Activated T-cell treated with anti-CD3 and anti-CD28 coated beads, Interleukin-2, amount 50 U/mL, for 4 hours (primary cell): ENCODE results near the gene ARHGAP42. TPM values are rescaled to one million over a fixed set of nuclear protein-coding genes. Genes with fewer than 3 reads are reported as not detected.

ENCODE experiments used
- ATAC-seq, 2 donors: fragments of 200-7000 bp; cut with Tn5 transposase; one replicate each; pipeline ENCODE4 v1.10.0; 2021
- DNase-seq: peaks from one replicate; pipeline ENCODE4 v3.0.0-alpha.2; 2020
- H3K27me3 Mint-ChIP-seq: one replicate; pipeline ENCODE4 v1.8.0; 2021; ENCODE audit warnings: low read depth, mixed read lengths
- H3K36me3 Mint-ChIP-seq: one replicate; pipeline ENCODE4 v1.8.0; 2022; ENCODE audit warnings: mixed read lengths; ENCODE audit not compliant: insufficient read depth
- H3K4me1 Mint-ChIP-seq: one replicate; pipeline ENCODE4 v1.8.0; 2021; ENCODE audit warnings: low read depth, mixed read lengths
- H3K4me3 Mint-ChIP-seq: one replicate; pipeline ENCODE4 v1.8.0; 2021; ENCODE audit warnings: mild to moderate bottlenecking, moderate library complexity, mixed read lengths
- H3K9me3 Mint-ChIP-seq: one replicate; pipeline ENCODE4 v1.8.0; 2021; ENCODE audit warnings: mixed read lengths
- total RNA-seq, 3 donors: library from RNA; stranded (reverse); gene quantifications; one replicate each; pipeline ENCODE4 v1.2.1, GENCODE V29; 2021

ARHGAP42 gene
- total RNA-seq, 3 donors from 2014 or later, result 0.11 to 0.35 (median 0.28) TPM

- H3K4me3 Mint-ChIP-seq, result no peak overlapping the region
- H3K36me3 Mint-ChIP-seq, result no peaks in the 10 kb centered on the region
- no peaks in the 10 kb centered on the region for H3K27me3 Mint-ChIP-seq
- no peaks in the 10 kb centered on the region for H3K9me3 Mint-ChIP-seq
- no peak for DNase-seq
- H3K4me1 Mint-ChIP-seq, result no peaks in the 10 kb centered on the region
- ATAC-seq, result no peak
These were observed 137.1 kb downstream of the ARHGAP42 start for GRCh38 chr11:100824041-100824809.

GRCh38 chr11:100825626-100826025 lies 138.5 kb downstream of the ARHGAP42 start:
- H3K9me3 Mint-ChIP-seq, result no peaks in the 10 kb centered on the region
- H3K4me3 Mint-ChIP-seq, result no peak overlapping the region
- ATAC-seq, result no peak
- no peaks in the 10 kb centered on the region for H3K4me1 Mint-ChIP-seq
- H3K36me3 Mint-ChIP-seq, result no peaks in the 10 kb centered on the region
- DNase-seq, result no peak
- no peaks in the 10 kb centered on the region for H3K27me3 Mint-ChIP-seq

GRCh38 chr11:100827934-100828661 lies 141.0 kb downstream of the ARHGAP42 start:
- H3K36me3 Mint-ChIP-seq, result no peaks in the 10 kb centered on the region
- no peaks in the 10 kb centered on the region for H3K27me3 Mint-ChIP-seq
- no peaks in the 10 kb centered on the region for H3K9me3 Mint-ChIP-seq
- H3K4me1 Mint-ChIP-seq, result no peaks in the 10 kb centered on the region
- DNase-seq (no peak), ATAC-seq (no peak)
- no peak overlapping the region for H3K4me3 Mint-ChIP-seq

- ATAC-seq, result no peak
- Mint-ChIP-seq H3K36me3 (no peaks in the 10 kb centered on the region), H3K9me3 (no peaks in the 10 kb centered on the region), H3K27me3 (no peaks in the 10 kb centered on the region), H3K4me1 (no peaks in the 10 kb centered on the region), H3K4me3 (no peak overlapping the region)
- DNase-seq, result no peak
These were observed 143.2 kb downstream of the ARHGAP42 start for GRCh38 chr11:100830274-100830673.

- Mint-ChIP-seq H3K4me3 (no peak overlapping the region), H3K4me1 (no peaks in the 10 kb centered on the region), H3K36me3 (no peaks in the 10 kb centered on the region), H3K9me3 (no peaks in the 10 kb centered on the region), H3K27me3 (no peaks in the 10 kb centered on the region)
- ATAC-seq, result no peak
- no peak for DNase-seq
These were observed 144.1 kb downstream of the ARHGAP42 start for GRCh38 chr11:100830978-100831732.

GRCh38 chr11:100831929-100832494 lies 144.9 kb downstream of the ARHGAP42 start:
- H3K9me3 Mint-ChIP-seq, result peaks cover under 1% of the 10 kb centered on the region
- no peaks in the 10 kb centered on the region for H3K4me1 Mint-ChIP-seq
- no peak overlapping the region for H3K4me3 Mint-ChIP-seq
- DNase-seq (no peak), ATAC-seq (no peak)
- H3K27me3 Mint-ChIP-seq, result no peaks in the 10 kb centered on the region
- no peaks in the 10 kb centered on the region for H3K36me3 Mint-ChIP-seq

- ATAC-seq, result no peak
- Mint-ChIP-seq H3K36me3 (no peaks in the 10 kb centered on the region), H3K4me3 (no peak overlapping the region), H3K9me3 (peaks cover 5% of the 10 kb centered on the region), H3K4me1 (no peaks in the 10 kb centered on the region), H3K27me3 (no peaks in the 10 kb centered on the region)
- DNase-seq, result no peak
These were observed 145.7 kb downstream of the ARHGAP42 start for GRCh38 chr11:100832829-100833228.

GRCh38 chr11:100833276-100833675 lies 146.2 kb downstream of the ARHGAP42 start:
- ATAC-seq (no peak), DNase-seq (no peak)
- no peaks in the 10 kb centered on the region for H3K36me3 Mint-ChIP-seq
- no peaks in the 10 kb centered on the region for H3K27me3 Mint-ChIP-seq
- no peaks in the 10 kb centered on the region for H3K4me1 Mint-ChIP-seq
- peaks cover 5% of the 10 kb centered on the region for H3K9me3 Mint-ChIP-seq
- H3K4me3 Mint-ChIP-seq, result no peak overlapping the region

- H3K4me1 Mint-ChIP-seq, result no peaks in the 10 kb centered on the region
- no peak overlapping the region for H3K4me3 Mint-ChIP-seq
- no peaks in the 10 kb centered on the region for H3K36me3 Mint-ChIP-seq
- no peak for DNase-seq
- H3K27me3 Mint-ChIP-seq, result no peaks in the 10 kb centered on the region
- no peak for ATAC-seq
- H3K9me3 Mint-ChIP-seq, result peaks cover 5% of the 10 kb centered on the region
These were observed 148.8 kb downstream of the ARHGAP42 start for GRCh38 chr11:100835854-100836253.

- ATAC-seq (no peak), DNase-seq (no peak)
- Mint-ChIP-seq H3K4me3 (no peak overlapping the region), H3K9me3 (peaks cover 8% of the 10 kb centered on the region), H3K36me3 (no peaks in the 10 kb centered on the region), H3K4me1 (no peaks in the 10 kb centered on the region), H3K27me3 (no peaks in the 10 kb centered on the region)
These were observed 150.2 kb downstream of the ARHGAP42 start for GRCh38 chr11:100837311-100837710.

- DNase-seq (no peak), ATAC-seq (no peak)
- Mint-ChIP-seq H3K27me3 (no peaks in the 10 kb centered on the region), H3K4me1 (no peaks in the 10 kb centered on the region), H3K4me3 (no peak overlapping the region), H3K9me3 (peaks cover 18% of the 10 kb centered on the region), H3K36me3 (no peaks in the 10 kb centered on the region)
These were observed 154.8 kb downstream of the ARHGAP42 start for GRCh38 chr11:100841711-100842407.

- no peak for ATAC-seq
- Mint-ChIP-seq H3K4me3 (no peak overlapping the region), H3K36me3 (no peaks in the 10 kb centered on the region)
These were observed 160.7 kb downstream of the ARHGAP42 start for GRCh38 chr11:100847696-100848216.

GRCh38 chr11:100849009-100849900 lies 162.2 kb downstream of the ARHGAP42 start:
- H3K4me3 Mint-ChIP-seq, result no peak overlapping the region
- ATAC-seq (no peak), DNase-seq (no peak)
- H3K36me3 Mint-ChIP-seq, result no peaks in the 10 kb centered on the region
- no peaks in the 10 kb centered on the region for H3K4me1 Mint-ChIP-seq
- no peaks in the 10 kb centered on the region for H3K27me3 Mint-ChIP-seq
- peaks cover 5% of the 10 kb centered on the region for H3K9me3 Mint-ChIP-seq

More at GRCh38 chr11:100847696-100848216, 160.7 kb downstream of the ARHGAP42 start:
- H3K4me1 Mint-ChIP-seq, result no peaks in the 10 kb centered on the region
- peaks cover 7% of the 10 kb centered on the region for H3K9me3 Mint-ChIP-seq
- no peaks in the 10 kb centered on the region for H3K27me3 Mint-ChIP-seq
- no peak for DNase-seq
